Karpas-422 (cell line): ENCODE measurements around the gene MAEL. TPM values are rescaled to one million over a fixed set of nuclear protein-coding genes. Genes with fewer than 3 reads are reported as not detected.
"Not testable (repeated sequence)": the region's sequence is repeated elsewhere in the genome, so short reads cannot be mapped to it uniquely, and the experiment has no call there.

Experiments
- DNase-seq: peaks from one replicate; pipeline ENCODE4 v3.0.0-alpha.2; 2015
- H2AFZ ChIP-seq: fragments of 200-600 bp; sonication (generic); 2 replicates; pipeline ENCODE4 v1.6.1; 2014; ENCODE audit warnings: antibody characterized with exemption, low read length, mixed read lengths
- H3K27ac ChIP-seq: fragments of 200-600 bp; sonication (generic); 2 replicates; pipeline ENCODE4 v1.5.1; 2014; ENCODE audit warnings: mild to moderate bottlenecking, low read length, moderate library complexity
- H3K27me3 ChIP-seq: fragments of 200-600 bp; sonication (generic); 2 replicates; pipeline ENCODE4 v1.6.1; 2014; ENCODE audit warnings: low read length, mixed read lengths
- H3K36me3 ChIP-seq: fragments of 200-600 bp; sonication (generic); 2 replicates; pipeline ENCODE4 v1.6.1; 2014; ENCODE audit warnings: low read length, mixed read lengths; ENCODE audit not compliant: insufficient read depth
- H3K4me1 ChIP-seq: fragments of 200-600 bp; sonication (generic); 2 replicates; pipeline ENCODE4 v1.6.1; 2014; ENCODE audit warnings: mild to moderate bottlenecking, low read length, mixed read lengths
- H3K4me2 ChIP-seq: fragments of 200-600 bp; sonication (generic); 2 replicates; pipeline ENCODE4 v1.6.1; 2014; ENCODE audit warnings: low read length, low read depth, mild to moderate bottlenecking; ENCODE audit not compliant: poor library complexity, severe bottlenecking
- H3K4me3 ChIP-seq: fragments of 200-600 bp; sonication (generic); 2 replicates; pipeline ENCODE4 v1.5.1; 2014; ENCODE audit warnings: mild to moderate bottlenecking, antibody characterized with exemption, low read length, mixed read lengths
- H3K79me2 ChIP-seq: fragments of 200-600 bp; sonication (generic); 2 replicates; pipeline ENCODE4 v1.6.1; 2014; ENCODE audit warnings: mild to moderate bottlenecking, low read length, mixed read lengths
- H3K9ac ChIP-seq: fragments of 200-600 bp; sonication (generic); 2 replicates; pipeline ENCODE4 v1.6.0; 2014; ENCODE audit warnings: low read length
- H3K9me2 ChIP-seq: fragments of 200-600 bp; sonication (generic), shearing (Covaris generic); replicated peaks from 2 replicates; pipeline ENCODE4 v1.6.0; 2014; ENCODE audit warnings: mild to moderate bottlenecking, low read length, moderate library complexity; ENCODE audit not compliant: insufficient read depth
- H3K9me3 ChIP-seq: fragments of 300-700, 200-600 bp; sonication (generic); 2 replicates; pipeline ENCODE4 v1.6.1; 2014; ENCODE audit warnings: low read length, mixed read lengths
- H4K20me1 ChIP-seq: fragments of 200-600 bp; sonication (generic); 2 replicates; pipeline ENCODE4 v1.6.1; 2014; ENCODE audit warnings: mild to moderate bottlenecking, antibody characterized with exemption, low read length, low read depth; ENCODE audit not compliant: insufficient read depth
- total RNA-seq: library from RNA; depleted of rRNA; stranded (reverse); fragments of >200 nt; shearing (Covaris generic); gene quantifications from 2 replicates; pipeline ENCODE4 v1.2.3, GENCODE V29; 2014; ENCODE audit warnings: low replicate concordance

MAEL gene
- total RNA-seq, 1 experiment from 2014 or later, result 0.63 TPM

DNA sequence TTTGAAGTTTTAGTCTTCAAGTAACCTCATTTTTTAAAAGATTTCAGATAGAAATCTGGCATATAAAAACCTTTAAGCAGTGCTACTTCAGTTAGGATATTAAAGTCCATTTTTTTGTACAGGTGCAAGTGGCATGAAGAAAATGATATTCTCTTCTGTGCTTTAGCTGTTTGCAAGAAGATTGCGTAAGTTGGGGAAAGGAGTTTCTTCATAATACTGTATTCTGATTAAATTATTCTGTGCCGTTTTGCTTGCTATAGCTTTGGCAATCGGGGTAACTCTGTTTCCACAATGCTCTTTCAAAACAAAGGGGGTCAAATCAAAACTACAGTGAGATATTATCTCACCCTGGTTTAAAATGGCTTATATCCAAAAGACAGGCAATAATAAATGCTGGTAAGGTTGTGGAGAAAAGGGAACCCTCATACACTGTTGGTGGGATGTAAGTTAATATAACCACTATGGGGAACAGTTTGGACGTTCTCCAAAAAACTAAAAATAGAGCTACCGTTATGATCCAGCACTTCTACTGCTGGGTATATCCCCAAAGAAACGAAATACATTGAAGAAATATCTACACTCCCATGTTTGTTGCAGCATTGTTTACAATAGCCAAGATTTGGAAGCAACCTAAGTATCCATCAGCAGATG is 27.1 kb downstream of the MAEL start:
- Histone ChIP-seq H3K4me1 (no peaks in the 10 kb centered on the region), H3K9ac (no peak overlapping the region), H3K27ac (no peak overlapping the region), H3K36me3 (no peaks in the 10 kb centered on the region), H3K9me2 (no peaks in the 10 kb centered on the region), H2AFZ (no peak overlapping the region), H3K27me3 (no peaks in the 10 kb centered on the region), H3K79me2 (no peaks in the 10 kb centered on the region), H3K4me3 (no peak overlapping the region), H3K4me2 (no peak overlapping the region), H4K20me1 (no peaks in the 10 kb centered on the region), H3K9me3 (no peaks in the 10 kb centered on the region)
- DNase-seq, result no peak

DNA sequence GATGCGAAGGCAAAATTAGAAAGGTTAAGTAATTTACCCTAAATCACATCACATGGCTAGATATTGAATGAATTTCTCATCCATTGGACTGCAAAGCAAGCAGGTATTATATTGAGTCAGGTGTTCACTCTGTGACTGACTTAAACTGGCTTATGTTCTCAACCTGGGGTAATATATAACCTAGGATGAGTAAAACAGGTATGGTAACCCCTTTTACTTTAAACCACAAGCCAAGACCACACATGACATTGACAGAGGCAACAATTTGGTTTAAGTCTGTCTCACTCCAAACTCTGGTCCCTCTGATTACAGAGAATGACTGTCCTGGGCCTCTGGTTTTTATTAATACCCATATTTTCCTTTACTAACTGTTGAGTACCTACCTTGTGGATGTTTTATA is 33.3 kb downstream of the MAEL start:
- H2AFZ ChIP-seq, result no peak overlapping the region
- no peaks in the 10 kb centered on the region for H3K9me3 ChIP-seq
- H3K36me3 ChIP-seq, result no peaks in the 10 kb centered on the region
- H3K27me3 ChIP-seq, result no peaks in the 10 kb centered on the region; the same call in 1 of the 2 replicates
- H3K79me2 ChIP-seq, result no peaks in the 10 kb centered on the region
- no peak overlapping the region for H3K4me3 ChIP-seq
- H4K20me1 ChIP-seq, result no peaks in the 10 kb centered on the region
- no peak for DNase-seq
- no peaks in the 10 kb centered on the region for H3K9me2 ChIP-seq
- H3K4me1 ChIP-seq, result no peaks in the 10 kb centered on the region
- H3K4me2 ChIP-seq, result no peak overlapping the region
- H3K9ac ChIP-seq, result no peak overlapping the region
- no peak overlapping the region for H3K27ac ChIP-seq

DNA sequence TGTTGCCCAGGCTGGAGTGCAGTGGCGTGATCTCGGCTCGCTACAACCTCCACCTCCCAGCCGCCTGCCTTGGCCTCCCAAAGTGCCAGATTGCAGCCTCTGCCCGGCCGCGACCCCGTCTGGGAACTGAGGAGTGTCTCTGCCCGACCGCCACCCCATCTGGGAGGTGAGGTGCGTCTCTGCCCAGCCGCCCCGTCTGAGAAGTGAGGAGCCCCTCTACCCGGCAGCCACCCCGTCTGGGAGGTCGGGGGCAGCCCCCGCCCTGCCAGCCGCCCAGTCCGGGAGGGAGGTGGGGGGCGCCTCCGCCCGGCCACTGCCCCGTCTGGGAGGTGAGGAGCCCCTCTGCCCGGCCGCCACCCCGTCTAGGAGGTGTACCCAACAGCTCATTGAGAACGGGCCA is 40.5 kb downstream of the MAEL start:
- H3K79me2 ChIP-seq, H3K4me1 ChIP-seq: not testable (repeated sequence)

DNA sequence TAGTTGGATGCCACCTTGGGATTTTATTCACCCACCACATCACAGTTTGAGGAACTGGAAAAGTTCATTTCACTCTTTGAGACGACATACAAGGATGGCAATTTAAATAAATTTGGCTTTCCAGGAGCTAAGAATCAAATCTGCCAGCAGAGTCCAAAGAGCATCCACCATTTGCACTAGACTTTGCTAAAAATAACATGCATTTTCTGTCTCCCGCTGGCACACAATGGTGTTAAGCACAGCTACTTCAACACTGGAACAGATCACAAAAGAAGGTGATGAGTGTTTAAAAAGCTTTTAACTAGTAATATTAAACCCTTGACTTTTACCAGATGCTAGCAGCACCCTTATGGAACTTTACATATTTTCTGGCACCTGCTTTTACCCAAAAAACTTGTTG is 44.6 kb downstream of the MAEL start:
- no peak for DNase-seq
- peaks cover 3% of the 10 kb centered on the region; the same call in 1 of the 2 replicates for H3K27me3 ChIP-seq
- no peaks in the 10 kb centered on the region for H3K9me2 ChIP-seq
- no peak overlapping the region for H3K4me3 ChIP-seq
- H3K4me1 ChIP-seq, result no peaks in the 10 kb centered on the region
- no peak overlapping the region for H3K9ac ChIP-seq
- no peak overlapping the region for H3K27ac ChIP-seq
- no peaks in the 10 kb centered on the region for H3K9me3 ChIP-seq
- H2AFZ ChIP-seq, result no peak overlapping the region
- no peaks in the 10 kb centered on the region for H3K36me3 ChIP-seq
- no peak overlapping the region for H3K4me2 ChIP-seq
- H4K20me1 ChIP-seq, result no peaks in the 10 kb centered on the region
- no peaks in the 10 kb centered on the region for H3K79me2 ChIP-seq

More for the DNA sequence above, 40.5 kb downstream of the MAEL start:
- H2AFZ ChIP-seq, H4K20me1 ChIP-seq, DNase-seq, H3K4me2 ChIP-seq, H3K4me3 ChIP-seq, H3K27ac ChIP-seq, H3K9me2 ChIP-seq, H3K9me3 ChIP-seq, H3K36me3 ChIP-seq, H3K9ac ChIP-seq, H3K27me3 ChIP-seq: not testable (repeated sequence)

DNA sequence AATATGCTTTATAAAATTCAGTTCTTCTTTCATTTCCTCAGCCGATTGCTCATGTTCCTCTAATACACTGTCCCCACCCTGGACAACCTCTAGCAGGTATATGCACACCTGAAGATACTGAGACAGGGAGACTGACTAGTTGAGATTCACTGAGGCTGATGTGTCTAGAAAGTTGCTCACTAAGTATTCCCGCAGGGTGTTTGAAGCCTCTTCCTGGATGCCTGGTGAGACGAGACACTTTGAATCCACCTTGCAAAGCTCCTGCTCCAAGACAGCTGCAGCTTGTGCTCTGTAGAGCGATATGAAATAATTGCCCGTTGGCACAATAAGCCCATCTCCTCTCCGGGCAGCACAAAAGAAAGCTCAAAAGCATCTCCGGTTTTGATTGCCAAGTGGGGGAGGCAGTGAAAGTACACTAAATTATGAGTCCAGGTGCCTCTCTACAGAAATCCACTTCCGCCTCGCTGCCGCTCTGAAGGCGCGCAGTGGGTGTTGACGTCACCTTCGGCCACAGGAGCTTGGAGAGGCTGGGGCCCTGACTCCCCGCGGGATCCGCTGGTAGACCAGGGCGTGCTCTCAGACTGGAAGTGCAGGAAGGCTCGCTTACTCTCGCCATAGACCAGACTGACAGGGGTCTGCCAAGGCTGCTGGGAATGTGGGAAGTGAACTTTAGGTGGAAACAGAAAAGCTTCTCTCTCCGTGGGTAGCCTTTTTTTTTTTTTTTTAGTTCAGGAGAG is 54.8 kb downstream of the MAEL start:
- Histone ChIP-seq H3K27ac (peak overlapping the region; percentile 77), H3K9ac (peak overlapping the region; percentile 70)

DNA sequence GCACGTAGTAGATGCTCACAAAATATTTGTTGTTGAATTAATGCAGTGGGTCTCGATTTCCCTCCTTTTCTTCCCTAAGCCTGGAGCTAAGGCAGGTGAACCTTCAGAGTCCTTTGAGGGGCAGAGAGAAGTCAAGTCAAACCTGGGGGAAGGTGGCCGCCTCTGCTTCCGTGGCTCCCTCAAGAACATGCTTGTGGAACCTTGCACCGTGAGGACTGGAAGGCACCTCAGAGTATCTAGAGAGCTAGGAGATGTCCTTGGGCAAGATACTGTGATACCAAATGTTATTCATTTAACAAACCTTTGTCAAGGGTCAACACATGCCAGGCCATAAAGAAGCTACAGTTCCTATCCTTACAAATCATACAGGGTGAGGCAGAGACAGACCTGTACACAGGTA is 62.8 kb downstream of the MAEL start:
- no peak for DNase-seq
- H3K27ac ChIP-seq, result no peak overlapping the region
- H3K36me3 ChIP-seq, result no peaks in the 10 kb centered on the region
- no peaks in the 10 kb centered on the region for H3K79me2 ChIP-seq
- H3K9ac ChIP-seq, result no peak overlapping the region
- no peaks in the 10 kb centered on the region for H4K20me1 ChIP-seq
- no peaks in the 10 kb centered on the region for H3K27me3 ChIP-seq
- no peak overlapping the region for H3K4me3 ChIP-seq
- H3K9me2 ChIP-seq, result no peaks in the 10 kb centered on the region
- peaks cover under 1% of the 10 kb centered on the region for H3K4me1 ChIP-seq
- H3K4me2 ChIP-seq, result no peak overlapping the region
- no peaks in the 10 kb centered on the region for H3K9me3 ChIP-seq
- H2AFZ ChIP-seq, result no peak overlapping the region

More for the DNA sequence above, 54.8 kb downstream of the MAEL start:
- H3K4me1 ChIP-seq, result peaks cover 22% of the 10 kb centered on the region
- peak overlapping the region; percentile 71 for H3K4me3 ChIP-seq
- H2AFZ ChIP-seq, result peak overlapping the region; percentile 86
- H3K36me3 ChIP-seq, result no peaks in the 10 kb centered on the region
- no peaks in the 10 kb centered on the region for H3K9me2 ChIP-seq
- DNase-seq, result peak; percentile 93
- no peaks in the 10 kb centered on the region for H4K20me1 ChIP-seq
- no peaks in the 10 kb centered on the region for H3K27me3 ChIP-seq
- peak overlapping the region; percentile 91 for H3K4me2 ChIP-seq
- no peaks in the 10 kb centered on the region for H3K79me2 ChIP-seq
- no peaks in the 10 kb centered on the region for H3K9me3 ChIP-seq

DNA sequence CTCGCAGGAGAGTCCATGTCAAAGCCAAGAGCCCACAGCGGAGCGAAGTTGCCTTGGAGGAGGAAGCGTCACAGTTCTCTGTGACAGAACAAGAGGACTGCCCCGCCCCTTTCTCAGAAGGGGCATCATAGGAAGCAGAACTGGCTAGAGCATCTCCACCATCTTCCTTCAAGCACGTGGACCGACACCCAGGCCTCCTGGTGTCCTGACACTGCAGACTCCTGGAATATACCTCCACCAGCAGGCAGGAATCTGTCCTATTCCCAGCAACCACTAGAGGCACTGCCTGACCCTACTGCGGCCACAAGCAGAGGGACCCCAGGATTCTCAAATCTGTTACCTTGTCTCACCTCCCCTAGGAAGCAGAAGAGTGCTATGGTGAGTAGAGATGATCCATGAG is 63.3 kb downstream of the MAEL start:
- Histone ChIP-seq H3K27ac (no peak overlapping the region), H3K4me3 (no peak overlapping the region), H3K9me3 (no peaks in the 10 kb centered on the region), H3K4me2 (no peak overlapping the region), H3K9ac (no peak overlapping the region), H3K79me2 (no peaks in the 10 kb centered on the region), H4K20me1 (no peaks in the 10 kb centered on the region), H3K27me3 (no peaks in the 10 kb centered on the region), H3K9me2 (no peaks in the 10 kb centered on the region), H2AFZ (no peak overlapping the region), H3K36me3 (no peaks in the 10 kb centered on the region), H3K4me1 (peaks cover 3% of the 10 kb centered on the region)
- DNase-seq, result no peak

DNA sequence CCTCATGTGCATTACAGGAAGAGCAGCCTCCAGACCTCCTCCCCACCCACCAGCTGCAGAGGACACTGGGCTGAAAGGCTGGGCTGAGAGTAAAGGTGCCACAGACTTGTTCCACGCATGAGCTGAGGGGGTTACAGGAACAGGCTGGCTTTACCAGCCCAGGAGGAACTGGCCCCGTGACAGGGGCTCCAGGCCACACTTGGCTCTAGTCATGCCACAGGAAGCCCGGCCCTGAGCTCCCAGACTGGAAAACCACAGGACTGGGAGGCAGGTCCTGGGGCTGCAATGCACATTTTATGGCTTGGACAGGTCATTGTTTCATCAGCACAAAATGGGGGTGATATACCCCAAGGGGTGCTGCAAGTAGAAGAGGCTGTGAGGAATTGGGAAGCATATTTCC is 65.5 kb downstream of the MAEL start:
- no peaks in the 10 kb centered on the region for H3K36me3 ChIP-seq
- H3K9ac ChIP-seq, result no peak overlapping the region
- no peak overlapping the region for H3K27ac ChIP-seq
- H2AFZ ChIP-seq, result no peak overlapping the region; the same call in 1 of the 2 replicates
- H4K20me1 ChIP-seq, result no peaks in the 10 kb centered on the region
- no peak overlapping the region for H3K4me3 ChIP-seq
- H3K4me2 ChIP-seq, result no peak overlapping the region
- no peaks in the 10 kb centered on the region for H3K27me3 ChIP-seq
- no peaks in the 10 kb centered on the region for H3K9me2 ChIP-seq
- no peaks in the 10 kb centered on the region for H3K9me3 ChIP-seq
- no peak for DNase-seq
- no peaks in the 10 kb centered on the region for H3K79me2 ChIP-seq
- peaks cover 13% of the 10 kb centered on the region for H3K4me1 ChIP-seq
